Stimulated activated CD8-positive, alpha-beta memory T cell treated with anti-CD3 and anti-CD28 coated beads, Interleukin-4, amount 100 ng/mL, for 24 hours (primary cell): ENCODE measurements around the gene FOXC1.

Source experiments
- DNase-seq: peaks from one replicate; pipeline ENCODE4 v3.0.0-alpha.2; 2020; ENCODE audit warnings: low read depth

FOXC1 gene

GRCh38 chr6:1612299-1612973 is 2.7 kb downstream of the FOXC1 start:
- no peak for DNase-seq

GRCh38 chr6:1612974-1613306 is 3.2 kb downstream of the FOXC1 start:
- DNase-seq: no peak

- DNase-seq: no peak
Measured at GRCh38 chr6:1613346-1613687, 3.6 kb downstream of the FOXC1 start.

GRCh38 chr6:1613688-1614447 is 4.2 kb downstream of the FOXC1 start:
- no peak for DNase-seq

- DNase-seq: no peak
Measured at GRCh38 chr6:1614448-1615150, 4.9 kb downstream of the FOXC1 start.

GRCh38 chr6:1615151-1615852 is 5.6 kb downstream of the FOXC1 start:
- no peak for DNase-seq

GRCh38 chr6:1615853-1616420 is 6.2 kb downstream of the FOXC1 start:
- no peak for DNase-seq

GRCh38 chr6:1616701-1617463 is 7.2 kb downstream of the FOXC1 start:
- DNase-seq: no peak

- no peak for DNase-seq
Measured at GRCh38 chr6:1617466-1618310, 8.0 kb downstream of the FOXC1 start.

GRCh38 chr6:1618311-1619097 is 8.8 kb downstream of the FOXC1 start:
- no peak for DNase-seq

- DNase-seq: no peak
Measured at GRCh38 chr6:1619098-1619672, 9.5 kb downstream of the FOXC1 start.

- DNase-seq: no peak
Measured at GRCh38 chr6:1619673-1620503, 10.2 kb downstream of the FOXC1 start.

GRCh38 chr6:1620504-1621069 is 10.9 kb downstream of the FOXC1 start:
- DNase-seq: no peak

GRCh38 chr6:1621070-1621701 is 11.5 kb downstream of the FOXC1 start:
- no peak for DNase-seq

- DNase-seq: no peak
Measured at GRCh38 chr6:1622220-1622850, 12.6 kb downstream of the FOXC1 start.

GRCh38 chr6:1622851-1623768 is 13.4 kb downstream of the FOXC1 start:
- DNase-seq: no peak
